Measurements from ENCODE around the gene SLC25A21. TPM values are rescaled to one million over a fixed set of nuclear protein-coding genes. Genes with fewer than 3 reads are reported as not detected.

The SLC25A21 gene
- total RNA-seq, 1 donor from 2014 or later, result not detected

DNA sequence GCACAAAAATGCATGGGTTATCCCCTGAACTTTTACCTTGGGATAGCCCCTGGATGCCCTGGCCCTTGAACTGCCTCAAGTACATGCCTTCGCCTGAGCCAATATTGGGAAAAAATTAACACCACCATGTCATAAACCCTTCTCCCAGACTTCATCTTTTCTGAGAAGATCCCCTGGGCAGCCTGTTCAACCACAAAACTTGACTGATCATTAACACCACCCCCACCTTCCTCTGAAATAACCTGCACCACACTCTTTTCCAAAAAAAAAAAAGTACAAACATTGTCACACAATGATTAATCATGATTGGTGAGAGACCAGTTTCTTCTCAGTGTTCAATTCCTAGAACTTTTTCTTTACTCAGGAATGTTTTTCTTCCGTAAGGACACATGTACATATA is 292.8 kb downstream of the SLC25A21 start:
- no peaks in the 10 kb centered on the region for H3K27me3 Mint-ChIP-seq
- no peaks in the 10 kb centered on the region for H3K4me1 Mint-ChIP-seq
- TF ChIP-seq, protein P1, sequence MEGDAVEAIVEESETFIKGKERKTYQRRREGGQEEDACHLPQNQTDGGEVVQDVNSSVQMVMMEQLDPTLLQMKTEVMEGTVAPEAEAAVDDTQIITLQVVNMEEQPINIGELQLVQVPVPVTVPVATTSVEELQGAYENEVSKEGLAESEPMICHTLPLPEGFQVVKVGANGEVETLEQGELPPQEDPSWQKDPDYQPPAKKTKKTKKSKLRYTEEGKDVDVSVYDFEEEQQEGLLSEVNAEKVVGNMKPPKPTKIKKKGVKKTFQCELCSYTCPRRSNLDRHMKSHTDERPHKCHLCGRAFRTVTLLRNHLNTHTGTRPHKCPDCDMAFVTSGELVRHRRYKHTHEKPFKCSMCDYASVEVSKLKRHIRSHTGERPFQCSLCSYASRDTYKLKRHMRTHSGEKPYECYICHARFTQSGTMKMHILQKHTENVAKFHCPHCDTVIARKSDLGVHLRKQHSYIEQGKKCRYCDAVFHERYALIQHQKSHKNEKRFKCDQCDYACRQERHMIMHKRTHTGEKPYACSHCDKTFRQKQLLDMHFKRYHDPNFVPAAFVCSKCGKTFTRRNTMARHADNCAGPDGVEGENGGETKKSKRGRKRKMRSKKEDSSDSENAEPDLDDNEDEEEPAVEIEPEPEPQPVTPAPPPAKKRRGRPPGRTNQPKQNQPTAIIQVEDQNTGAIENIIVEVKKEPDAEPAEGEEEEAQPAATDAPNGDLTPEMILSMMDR (IDR thresholded peaks at IDR 0.05), result no peak
- intact Hi-C loops (cut with micrococcal nuclease), result no loop called here
- H3K9me3 Mint-ChIP-seq, result no peaks in the 10 kb centered on the region
- H3K4me3 Mint-ChIP-seq, result no peak overlapping the region
- DNase-seq (no peak), ATAC-seq (ENCODE audit: low read depth) (no peak)
- CTCF ChIA-PET, result no interaction called here
- POLR2A ChIA-PET, result no interaction called here
- H3K36me3 Mint-ChIP-seq (ENCODE audit: low read depth), result no peaks in the 10 kb centered on the region
- H3K27ac Mint-ChIP-seq, result no peak overlapping the region

DNA sequence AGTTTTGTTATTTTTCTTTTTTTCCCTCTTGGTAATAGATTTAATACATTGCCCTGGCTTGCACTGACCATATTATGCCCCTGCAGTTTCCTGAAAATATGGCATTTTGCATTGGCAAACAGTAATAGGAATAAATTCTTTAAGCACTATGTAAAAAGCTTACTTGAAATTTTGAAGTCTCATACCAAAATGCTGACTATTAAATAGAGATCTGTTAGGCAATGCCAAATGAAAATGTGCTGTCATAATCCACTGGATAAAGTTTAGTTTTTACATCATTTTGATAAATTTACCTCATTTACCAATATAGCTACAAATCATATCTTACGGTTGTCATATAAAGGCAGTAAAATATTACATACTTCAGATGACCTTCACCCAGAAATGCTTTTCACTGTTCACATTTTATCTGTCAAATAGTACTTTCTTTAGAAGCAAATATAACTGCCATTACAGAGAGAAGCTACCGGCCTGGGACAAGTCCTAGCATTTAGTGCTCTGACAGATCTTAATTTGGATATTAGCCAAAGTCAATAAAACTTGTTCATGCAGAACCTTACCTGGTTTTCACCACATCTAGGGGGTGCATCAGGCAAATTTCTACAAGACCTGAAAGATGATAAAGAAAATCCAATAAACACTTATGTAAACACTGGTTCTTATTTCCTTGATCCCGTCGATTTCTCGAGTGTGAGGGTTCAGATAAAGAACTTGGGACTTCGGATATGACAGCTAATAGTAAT is 297.8 kb downstream of the SLC25A21 start:
- H3K4me3 Mint-ChIP-seq, result no peak overlapping the region
- no peak overlapping the region for H3K27ac Mint-ChIP-seq
- ChIA-PET POLR2A (no interaction called here), CTCF (interaction anchor here (0.5 kb wide), 1 partner anchor 199 kb away, joined by 5 read pairs; no protein-coding TSS in a partner anchor)
- DNase-seq (no peak), ATAC-seq (ENCODE audit: low read depth) (no peak)
- H3K9me3 Mint-ChIP-seq, result no peaks in the 10 kb centered on the region
- no peaks in the 10 kb centered on the region for H3K4me1 Mint-ChIP-seq
- H3K36me3 Mint-ChIP-seq (ENCODE audit: low read depth), result no peaks in the 10 kb centered on the region
- no peaks in the 10 kb centered on the region for H3K27me3 Mint-ChIP-seq
- TF ChIP-seq, protein P1 (IDR thresholded peaks at IDR 0.05), result no peak
- intact Hi-C loops (cut with micrococcal nuclease), result no loop called here

DNA sequence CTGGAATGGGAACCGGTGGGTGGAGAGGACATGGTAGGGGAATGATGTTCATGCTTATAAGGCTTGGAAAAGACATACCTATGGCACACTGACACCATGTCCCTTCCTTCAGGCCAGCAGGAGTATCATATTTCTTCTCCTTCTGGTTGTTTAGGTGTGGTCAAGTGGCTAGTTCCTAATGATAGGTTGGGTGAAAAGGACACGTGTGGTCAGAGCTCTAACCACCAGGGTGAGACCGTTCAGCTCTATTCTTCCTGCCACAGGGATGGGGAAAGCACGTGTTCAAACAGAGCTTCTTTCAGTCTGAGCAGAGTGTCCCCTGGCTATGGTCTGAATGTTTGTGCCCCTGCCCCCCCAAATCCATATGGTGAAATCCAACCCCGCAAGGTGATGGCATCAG is 301.6 kb downstream of the SLC25A21 start:
- Mint-ChIP-seq H3K27me3 (no peaks in the 10 kb centered on the region), H3K4me3 (no peak overlapping the region), H3K36me3 (ENCODE audit: low read depth) (no peaks in the 10 kb centered on the region), H3K4me1 (no peaks in the 10 kb centered on the region), H3K9me3 (no peaks in the 10 kb centered on the region), H3K27ac (no peak overlapping the region)
- ATAC-seq (ENCODE audit: low read depth) (no peak), DNase-seq (no peak)
- intact Hi-C loops (cut with micrococcal nuclease), result no loop called here
- ChIA-PET POLR2A (no interaction called here), CTCF (no interaction called here)
- TF ChIP-seq, protein P1 (IDR thresholded peaks at IDR 0.05), result no peak

DNA sequence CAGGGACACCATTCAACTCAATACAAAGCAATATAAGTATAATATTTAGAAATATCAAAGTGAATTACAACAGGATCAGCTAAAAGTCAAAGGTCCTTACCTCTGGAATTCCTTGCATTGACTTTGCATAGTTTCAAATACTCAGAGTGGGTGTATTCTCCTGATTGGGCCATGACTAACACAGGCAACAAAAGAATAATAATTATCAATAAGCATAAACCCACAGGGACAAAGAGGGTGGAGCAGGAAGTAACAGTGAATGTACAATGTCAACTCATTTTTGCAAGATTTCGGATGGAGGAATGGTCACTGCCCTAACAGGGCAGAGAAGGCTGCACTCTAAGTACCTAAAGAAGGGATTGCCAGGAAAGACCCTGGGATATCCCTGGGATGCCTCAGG is 303.3 kb downstream of the SLC25A21 start:
- intact Hi-C loops (cut with micrococcal nuclease), result no loop called here
- Mint-ChIP-seq H3K4me3 (no peak overlapping the region), H3K9me3 (no peaks in the 10 kb centered on the region), H3K36me3 (ENCODE audit: low read depth) (no peaks in the 10 kb centered on the region), H3K4me1 (no peaks in the 10 kb centered on the region), H3K27ac (no peak overlapping the region), H3K27me3 (no peaks in the 10 kb centered on the region)
- POLR2A ChIA-PET, result no interaction called here
- ATAC-seq (ENCODE audit: low read depth) (no peak), DNase-seq (no peak)
- TF ChIP-seq, protein P1 (IDR thresholded peaks at IDR 0.05), result no peak
- CTCF ChIA-PET, result no interaction called here

DNA sequence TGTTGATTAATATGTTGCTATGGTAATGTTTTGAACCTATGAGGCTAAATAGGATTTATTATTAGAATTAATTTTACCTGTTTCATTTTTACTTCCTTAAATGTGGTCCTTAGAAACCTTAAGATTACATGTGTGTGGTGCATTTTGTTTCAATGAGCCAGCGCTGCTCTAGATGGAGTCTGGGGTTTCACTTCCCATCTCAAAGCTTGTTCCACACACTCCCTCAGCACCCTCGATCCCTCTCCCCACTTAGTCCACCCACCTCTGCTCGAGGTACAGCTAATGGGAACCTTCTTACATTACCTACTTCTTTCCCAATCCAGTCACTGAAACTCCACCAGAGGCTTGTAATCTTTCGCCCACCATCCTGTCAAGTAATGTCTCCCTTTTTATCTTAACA is 305.5 kb downstream of the SLC25A21 start:
- no peak for ATAC-seq (ENCODE audit: low read depth)
- no peaks in the 10 kb centered on the region for H3K36me3 Mint-ChIP-seq (ENCODE audit: low read depth)
- intact Hi-C loops (cut with micrococcal nuclease), result no loop called here
- peaks cover under 1% of the 10 kb centered on the region for H3K9me3 Mint-ChIP-seq
- TF ChIP-seq, protein P1 (IDR thresholded peaks at IDR 0.05), result no peak
- POLR2A ChIA-PET, result no interaction called here
- H3K4me1 Mint-ChIP-seq, result no peaks in the 10 kb centered on the region
- CTCF ChIA-PET, result no interaction called here
- H3K4me3 Mint-ChIP-seq, result no peak overlapping the region
- DNase-seq, result no peak
- no peak overlapping the region for H3K27ac Mint-ChIP-seq
- no peaks in the 10 kb centered on the region for H3K27me3 Mint-ChIP-seq

Measured in activated B cell treated with CpG ODN at 0.5 μM for 24 hours (primary cell).